Heart right ventricle (tissue), 16 donors: ENCODE measurements around the gene ZC3H13. TPM values are rescaled to one million over a fixed set of nuclear protein-coding genes. Genes with fewer than 3 reads are reported as not detected.

ENCODE experiments used
- ATAC-seq, 8 donors: fragments of 200-7000 bp; cut with Tn5 transposase; one replicate each; pipeline ENCODE4 v1.9.1; 2020; ENCODE audit warnings: mild to moderate bottlenecking in 8 of 8, moderate library complexity in 8 of 8, moderate number of reproducible peaks in 1 of 8
- DNase-seq, 2 donors: peaks; one replicate each; pipeline ENCODE4 v3.0.0-alpha.2; 2020
- H3K27ac ChIP-seq, 10 donors: fragments of 200-600 bp; sonication (generic) in 2 of 10; one replicate each; pipeline versions ENCODE4 v1.5.0 to v1.8.0; 2020 to 2022; ENCODE audit warnings: mild to moderate bottlenecking in 3 of 10
- H3K27me3 ChIP-seq, 7 donors: fragments of 200-600 bp; one replicate each; pipeline ENCODE4 v1.8.0; 2021 to 2022; ENCODE audit warnings: mild to moderate bottlenecking in 2 of 7
- H3K36me3 ChIP-seq, 9 donors: fragments of 200-600 bp; sonication (generic) in 1 of 9; one replicate each; pipeline versions ENCODE4 v1.5.0 to v1.8.0; 2020 to 2022; ENCODE audit warnings: mild to moderate bottlenecking in 2 of 9
- H3K4me1 ChIP-seq, 9 donors: fragments of 200-600 bp; sonication (generic) in 1 of 9; one replicate each; pipeline versions ENCODE4 v1.5.0 to v1.8.0; 2020 to 2022; ENCODE audit warnings: mild to moderate bottlenecking in 4 of 9
- H3K4me3 ChIP-seq, 10 donors: fragments of 200-600 bp; sonication (generic) in 2 of 10; one replicate each; pipeline versions ENCODE4 v1.5.0 to v1.8.0; 2020 to 2022; ENCODE audit warnings: mild to moderate bottlenecking in 7 of 10, moderate library complexity in 2 of 10
- H3K9me3 ChIP-seq, 11 donors: fragments of 200-600 bp in 10 of 11; sonication (generic) in 2 of 11; one replicate each; pipeline versions ENCODE4 v1.5.0 to v1.8.0; 2013 to 2022; ENCODE audit warnings: mild to moderate bottlenecking in 2 of 11, control low read depth in 1 of 11, moderate library complexity in 1 of 11
- WGBS, 2 donors: extraction: QIAGEN DNeasy Blood & Tissue Kit; methylation state at CpG; one replicate each; pipeline ENCODE4 v1.1.7; 2013; ENCODE audit warnings: inconsistent platforms in 1 of 2; 5-methylcytosine and 5-hydroxymethylcytosine counted together
- intact Hi-C, 10 donors: fragments of 100-400 bp; cut with DNase I; formaldehyde crosslinking; loops; one replicate each; pipeline versions ENCODE4 v1.11.1 to v1.14.2; 2022
- polyA plus RNA-seq, 2 donors: library from polyadenylated mRNA; stranded (reverse); fragments of 200-250 nt; gene quantifications; one replicate each; pipeline ENCODE4 v1.2.3, GENCODE V29; 2013
- total RNA-seq, 10 donors: library from RNA; stranded (reverse); fragmentation: NEBNext Ultra II Directional in 3 of 10; extraction: Animal tissue kit (Norgen Biotek cat#: 25700) in 3 of 10; gene quantifications; one replicate each; pipeline versions ENCODE4 v1.2.1 to v1.2.4, GENCODE V29; 2021 to 2023
- TF ChIP-seq, protein P1 (sequence below), 9 donors: fragments of 200-600 bp; sonication (generic) in 2 of 9; IDR thresholded peaks; one replicate each; pipeline versions ENCODE4 v1.5.0 to v1.8.0; 2021 to 2022; ENCODE audit warnings: antibody characterized with exemption in 9 of 9, mild to moderate bottlenecking in 5 of 9, moderate library complexity in 1 of 9
- donor health status: Arrhythmogenic right ventricular cardiomyopathy.
- donor health status: ischemic (EF 13 %, LVEDD 7.1; RV severe dilation, severe dysfunction).
- donor health status: healthy with polysubstance abuse.
- donor health status: DM: no; HTN: yes; CAD: no.
- donor health status: DM: no; HTN: no; CAD: no.
- donor health status: ischemic (EF 25% LVEDD 6.9; RV normal size, moderate dysfunction).
- donor health status: ischemic (EF 25% LVEDD 5.7; RV mildly dilated, moderate dysfunction).
- donor health status: healthy.
- donor health status: DM: yes; HTN: yes; CAD: no.
- donor health status: Ischemic cardiomyopathy.
- donor health status: ischemic (EF 35%, LVEDD 5.7; RV mildly dilated, moderate dysfunction).
- donor health status: nonischemic (EF 11% LVEDD 7.7; RV severe dilation, severe dysfunction).
- donor health status: DM: yes; HTN: yes; CAD: no.
- donor health status: PGD.
- donor health status: ischemic (EF 29% LVEDD 5.4; RV normal size, mild dysfunction).
- donor health status: nonischemic (EF 23%, LVEDD 6.1; RV moderate dilation, normal function).

The ZC3H13 gene
- total and polyA plus RNA-seq, 12 donors = 6.7 to 50.1 (median 43.4) TPM

DNA sequence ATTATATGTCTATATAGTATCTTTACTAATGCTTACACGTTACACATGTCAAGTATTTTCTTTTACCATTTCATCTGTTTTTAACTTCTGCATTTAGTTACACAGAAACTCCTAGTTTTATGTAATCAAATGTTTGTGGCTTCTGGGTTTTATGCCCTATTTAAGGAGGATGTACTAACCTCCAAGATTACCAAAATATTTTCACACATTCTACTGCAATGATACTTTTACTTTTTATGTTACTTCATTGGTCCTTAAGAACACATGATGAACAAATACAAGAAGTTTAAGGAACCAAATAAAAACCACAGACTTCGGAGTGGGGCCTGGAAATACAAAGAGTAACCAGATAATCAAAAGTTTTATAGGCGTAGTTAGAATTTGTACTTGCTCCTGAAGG, 37.2 kb downstream of the ZC3H13 start:
- H3K36me3 ChIP-seq = peaks cover 0 to 100% (median 32%) of the 10 kb centered on the region in 9 donors
- WGBS, 2 donors = 93 to 94% methylated on average over 3 of the region's 3 CpGs
- no peak overlapping the region for H3K27ac ChIP-seq
- no peaks in the 10 kb centered on the region for H3K27me3 ChIP-seq
- intact Hi-C loops = no loop called here
- TF ChIP-seq, protein P1, sequence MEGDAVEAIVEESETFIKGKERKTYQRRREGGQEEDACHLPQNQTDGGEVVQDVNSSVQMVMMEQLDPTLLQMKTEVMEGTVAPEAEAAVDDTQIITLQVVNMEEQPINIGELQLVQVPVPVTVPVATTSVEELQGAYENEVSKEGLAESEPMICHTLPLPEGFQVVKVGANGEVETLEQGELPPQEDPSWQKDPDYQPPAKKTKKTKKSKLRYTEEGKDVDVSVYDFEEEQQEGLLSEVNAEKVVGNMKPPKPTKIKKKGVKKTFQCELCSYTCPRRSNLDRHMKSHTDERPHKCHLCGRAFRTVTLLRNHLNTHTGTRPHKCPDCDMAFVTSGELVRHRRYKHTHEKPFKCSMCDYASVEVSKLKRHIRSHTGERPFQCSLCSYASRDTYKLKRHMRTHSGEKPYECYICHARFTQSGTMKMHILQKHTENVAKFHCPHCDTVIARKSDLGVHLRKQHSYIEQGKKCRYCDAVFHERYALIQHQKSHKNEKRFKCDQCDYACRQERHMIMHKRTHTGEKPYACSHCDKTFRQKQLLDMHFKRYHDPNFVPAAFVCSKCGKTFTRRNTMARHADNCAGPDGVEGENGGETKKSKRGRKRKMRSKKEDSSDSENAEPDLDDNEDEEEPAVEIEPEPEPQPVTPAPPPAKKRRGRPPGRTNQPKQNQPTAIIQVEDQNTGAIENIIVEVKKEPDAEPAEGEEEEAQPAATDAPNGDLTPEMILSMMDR (IDR thresholded peaks at IDR 0.05) = no peak
- H3K4me3 ChIP-seq = no peak overlapping the region
- DNase-seq = no peak
- no peaks in the 10 kb centered on the region for H3K9me3 ChIP-seq
- ATAC-seq = no peak
- no peaks in the 10 kb centered on the region for H3K4me1 ChIP-seq

DNA sequence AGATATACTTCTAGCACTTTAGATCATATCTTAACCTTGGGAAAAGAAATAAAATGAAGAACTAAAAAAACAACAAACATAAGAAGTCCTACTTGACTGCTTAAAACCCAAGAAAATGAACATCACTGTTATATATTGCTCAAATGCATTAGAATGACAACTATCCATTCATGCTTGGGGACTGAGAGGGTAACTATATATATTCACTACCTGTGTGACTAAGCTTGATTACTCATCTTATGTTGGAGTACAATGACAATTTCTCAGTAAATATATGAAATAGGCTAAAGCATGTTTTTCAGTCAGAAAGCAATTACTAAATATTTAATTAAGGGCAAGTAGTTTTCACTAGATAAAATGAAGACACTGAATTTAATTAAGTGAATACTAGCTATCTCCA, 40.1 kb downstream of the ZC3H13 start:
- TF ChIP-seq, protein P1 (IDR thresholded peaks at IDR 0.05) = no peak
- Histone ChIP-seq H3K4me3 (no peak overlapping the region), H3K27ac (no peak overlapping the region), H3K9me3 (no peaks in the 10 kb centered on the region), H3K36me3 (peaks cover 0 to 100% (median 41%) of the 10 kb centered on the region in 9 donors), H3K4me1 (no peaks in the 10 kb centered on the region), H3K27me3 (no peaks in the 10 kb centered on the region)
- DNase-seq = no peak
- intact Hi-C loops = no loop called here
- ATAC-seq = no peak

DNA sequence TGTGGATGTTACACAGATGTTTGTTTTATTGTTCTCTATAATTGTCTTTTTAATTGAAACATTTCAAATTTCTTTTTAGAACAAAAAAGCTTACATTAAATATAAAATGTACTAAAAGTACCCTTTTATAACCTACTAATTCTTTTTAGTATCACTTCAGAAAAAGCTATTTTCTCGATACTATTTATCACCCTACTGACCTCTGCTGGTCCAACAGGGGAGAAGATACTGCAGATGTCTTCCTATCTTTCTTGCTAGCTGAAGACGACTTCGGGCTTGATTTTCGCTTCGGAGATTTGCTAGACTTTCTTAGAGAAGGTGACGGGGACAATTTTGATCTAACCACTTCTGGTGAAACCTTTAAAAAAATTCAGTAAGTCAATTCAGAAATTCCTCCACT, 42.4 kb downstream of the ZC3H13 start:
- Histone ChIP-seq H3K4me3 (no peak overlapping the region), H3K9me3 (no peaks in the 10 kb centered on the region), H3K27ac (no peak overlapping the region), H3K36me3 (peaks cover 0 to 100% (median 32%) of the 10 kb centered on the region in 9 donors), H3K27me3 (no peaks in the 10 kb centered on the region), H3K4me1 (no peaks in the 10 kb centered on the region)
- intact Hi-C loops = no loop called here
- ATAC-seq (no peak), DNase-seq (no peak)
- WGBS, 2 donors = 82 to 89% methylated on average over 6 of the region's 6 CpGs
- TF ChIP-seq, protein P1 (IDR thresholded peaks at IDR 0.05) = peak in 4 of 9 donors; percentile 9 to 31 (median 18)

DNA sequence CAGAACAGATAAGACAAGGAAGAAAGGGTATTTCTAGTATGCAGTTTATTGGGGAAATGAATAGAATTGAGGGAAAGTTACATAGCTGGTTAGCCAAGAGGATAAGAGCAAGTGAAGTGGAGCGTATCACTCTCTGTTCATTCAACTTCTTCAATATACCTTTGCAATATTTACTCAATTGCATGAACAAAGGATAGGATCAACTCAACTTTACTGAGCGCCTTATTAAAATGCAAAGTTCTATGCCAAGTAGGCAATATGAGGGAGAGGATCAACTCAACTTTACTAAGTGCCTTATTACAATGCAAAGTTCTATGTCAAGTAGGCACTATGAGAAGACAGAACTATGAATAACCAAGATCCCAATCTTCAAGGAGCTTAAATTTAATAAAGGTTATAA, 43.9 kb downstream of the ZC3H13 start:
- 98 to 99% methylated on average over 2 of the region's 2 CpGs for WGBS, 2 donors
- H3K36me3 ChIP-seq = peaks cover 0 to 97% (median 32%) of the 10 kb centered on the region in 9 donors
- DNase-seq = no peak
- H3K4me3 ChIP-seq = no peak overlapping the region
- H3K9me3 ChIP-seq = no peaks in the 10 kb centered on the region
- no peak overlapping the region for H3K27ac ChIP-seq
- intact Hi-C loops = loop anchor here in 1 of 10 donors (5.0 kb wide), 1 partner anchor 201 kb away; no protein-coding TSS in a partner anchor
- no peaks in the 10 kb centered on the region for H3K4me1 ChIP-seq
- no peak for ATAC-seq
- TF ChIP-seq, protein P1 (IDR thresholded peaks at IDR 0.05) = no peak
- H3K27me3 ChIP-seq = no peaks in the 10 kb centered on the region
